Posterior vena cava (tissue), 2 donors: ENCODE measurements around the gene GDPD2. TPM values are rescaled to one million over a fixed set of nuclear protein-coding genes. Genes with fewer than 3 reads are reported as not detected.

Source experiments
- total RNA-seq, 2 donors: library from RNA; stranded (reverse); fragmentation: NEBNext Ultra II Directional; extraction: Animal tissue kit (Norgen Biotek cat#: 25700); gene quantifications; one replicate each; pipeline ENCODE4 v1.2.1, GENCODE V29; 2021
- donor health status: DM: yes; HTN: yes; CAD: no.
- donor health status: DM: yes; HTN: yes; CAD: no.

Gene GDPD2
- total RNA-seq, 2 donors from 2014 or later = not detected

Other genes starting within 250 kb of the GDPD2 start
- gene DGAT2L6, start 245.8 kb upstream of the GDPD2 start, total RNA-seq = not detected
- not detected for gene AWAT1, start 188.7 kb upstream of the GDPD2 start, total RNA-seq
- under 1 TPM; 0.32 to 0.57 TPM for gene P2RY4, start 163.1 kb upstream of the GDPD2 start, total RNA-seq
- gene ARR3, start 155.0 kb upstream of the GDPD2 start, total RNA-seq = not detected
- gene RAB41, start 141.1 kb upstream of the GDPD2 start, total RNA-seq = not detected
- 10 to 100 TPM; 22.9 to 27.0 TPM for gene PDZD11, start 133.4 kb upstream of the GDPD2 start, total RNA-seq
- under 1 TPM; 0.10 to 0.37 TPM for gene KIF4A, start 133.2 kb upstream of the GDPD2 start, total RNA-seq
- 10 to 100 TPM; 13.2 to 19.4 TPM for gene DLG3, start 21.5 kb downstream of the GDPD2 start, total RNA-seq